ENCODE results near the gene CUX1. TPM values are rescaled to one million over a fixed set of nuclear protein-coding genes. Genes with fewer than 3 reads are reported as not detected.

CUX1 gene
- total RNA-seq, 1 experiment from 2014 or later, result 64.3 TPM

GRCh38 chr7:102186306-102186705 is 368.9 kb downstream of the CUX1 start (continued):
- TF ChIP-seq ZNF281 (CRISPR knock-in tag; IDR thresholded peaks at IDR 0.05), result no peak
- no peak for TF ChIP-seq ZNF138 (CRISPR knock-in tag; conservative IDR thresholded peaks at IDR 0.05)
- no peak for TF ChIP-seq FOXK1 (CRISPR knock-in tag; IDR thresholded peaks at IDR 0.05)
- TF ChIP-seq SMAD4 (CRISPR knock-in tag; IDR thresholded peaks at IDR 0.05), result no peak
- TF ChIP-seq ERG (CRISPR knock-in tag; IDR thresholded peaks at IDR 0.05), result no peak
- no peak for TF ChIP-seq ZNF317 (CRISPR knock-in tag; IDR thresholded peaks at IDR 0.05; ENCODE audit: borderline replicate concordance, low read depth)
- no peak for TF ChIP-seq MLX (CRISPR knock-in tag; IDR thresholded peaks at IDR 0.05)
- no peak for TF ChIP-seq USF1 (CRISPR knock-in tag; IDR thresholded peaks at IDR 0.05)
- TF ChIP-seq HMGXB4 (CRISPR knock-in tag; IDR thresholded peaks at IDR 0.05), result no peak
- TF ChIP-seq MXD4 (CRISPR knock-in tag; IDR thresholded peaks at IDR 0.05; ENCODE audit: borderline replicate concordance), result no peak

- Mint-ChIP-seq H3K36me3 (peaks cover 44% of the 10 kb centered on the region), H3K27ac (no peak overlapping the region), H3K4me3 (no peak overlapping the region), H3K9me3 (no peaks in the 10 kb centered on the region), H3K4me1 (peaks cover 28% of the 10 kb centered on the region), H3K27me3 (ENCODE audit: low read depth) (no peaks in the 10 kb centered on the region)
- CTCF ChIA-PET, result interaction anchor here (0.6 kb wide), 1 partner anchor 1223 kb away, joined by 3 read pairs; no protein-coding TSS in a partner anchor
- DNase-seq (ENCODE audit: low spot score), result no peak
- POLR2A ChIA-PET, result no interaction called here
- no peak for TF ChIP-seq ELF4 (CRISPR knock-in tag; IDR thresholded peaks at IDR 0.05; ENCODE audit: low read depth)
- no peak for TF ChIP-seq USF2 (CRISPR knock-in tag; IDR thresholded peaks at IDR 0.05)
- TF ChIP-seq ZBTB21 (CRISPR knock-in tag; IDR thresholded peaks at IDR 0.05; ENCODE audit: borderline replicate concordance), result no peak
- TF ChIP-seq NFE2L1 (CRISPR knock-in tag; IDR thresholded peaks at IDR 0.05), result no peak
- TF ChIP-seq ETV6 (CRISPR knock-in tag; IDR thresholded peaks at IDR 0.05), result no peak
- TF ChIP-seq CDX4 (CRISPR knock-in tag; IDR thresholded peaks at IDR 0.05; ENCODE audit: borderline replicate concordance), result no peak
- no peak for TF ChIP-seq PRDM15 (CRISPR knock-in tag; IDR thresholded peaks at IDR 0.05)
- no peak for TF ChIP-seq AFF4 (CRISPR knock-in tag; IDR thresholded peaks at IDR 0.05; ENCODE audit: borderline replicate concordance)
- ATAC-seq, result no peak
Observed at GRCh38 chr7:102188746-102189145, 371.3 kb downstream of the CUX1 start.
